Trophoblast cell (in vitro differentiated cells and primary cell): ENCODE measurements around the gene CHST15.
"Not testable (repeated sequence)": the region's sequence is repeated elsewhere in the genome, so short reads cannot be mapped to it uniquely, and the experiment has no call there.

Experiments
- DNase-seq, 2 donors: peaks; one replicate each; pipeline ENCODE4 v3.0.0-alpha.2; 2016
- H2AFZ ChIP-seq: 2 replicates; pipeline ENCODE4 v1.6.1; 2013; ENCODE audit warnings: low read length, moderate library complexity, mild to moderate bottlenecking; ENCODE audit not compliant: insufficient read depth, poor library complexity
- H2AK5ac ChIP-seq: 2 replicates; pipeline ENCODE4 v1.6.1; 2013; ENCODE audit warnings: mild to moderate bottlenecking, low read length
- H2BK120ac ChIP-seq: 2 replicates; pipeline ENCODE4 v1.6.1; 2013; ENCODE audit warnings: low read length, mild to moderate bottlenecking, moderate library complexity; ENCODE audit not compliant: insufficient read depth, poor library complexity
- H2BK12ac ChIP-seq: 2 replicates; pipeline ENCODE4 v1.6.1; 2013; ENCODE audit warnings: mild to moderate bottlenecking, low read length, moderate library complexity
- H2BK5ac ChIP-seq: 2 replicates; pipeline ENCODE4 v1.6.1; 2013; ENCODE audit warnings: low read length, low read depth, moderate library complexity, mild to moderate bottlenecking; ENCODE audit not compliant: poor library complexity
- H3K14ac ChIP-seq: 2 replicates; pipeline ENCODE4 v1.6.1; 2013; ENCODE audit warnings: mild to moderate bottlenecking, low read length
- H3K18ac ChIP-seq: 2 replicates; pipeline ENCODE4 v1.6.1; 2013; ENCODE audit warnings: mild to moderate bottlenecking, low read length
- H3K23ac ChIP-seq: 2 replicates; pipeline ENCODE4 v1.6.1; 2013; ENCODE audit warnings: low read length
- H3K27ac ChIP-seq: 2 replicates; pipeline ENCODE4 v1.5.1; 2013; ENCODE audit warnings: low read depth, mild to moderate bottlenecking, inconsistent platforms, low read length, moderate library complexity
- H3K27me3 ChIP-seq: 2 replicates; pipeline ENCODE4 v1.6.1; 2013; ENCODE audit warnings: inconsistent platforms, mild to moderate bottlenecking, low read length, moderate library complexity; ENCODE audit not compliant: insufficient read depth
- H3K36me3 ChIP-seq, 2 experiments: 1 replicate in 1 of 2; 2 replicates in 1 of 2; pipeline ENCODE4 v1.6.1; 2013; ENCODE audit warnings: low read length in 2 of 2, mild to moderate bottlenecking in 2 of 2, moderate library complexity in 1 of 2; ENCODE audit not compliant: insufficient read depth in 2 of 2, control insufficient read depth in 1 of 2
- H3K4ac ChIP-seq: 2 replicates; pipeline ENCODE4 v1.6.1; 2013; ENCODE audit warnings: low read depth, mild to moderate bottlenecking, low read length, moderate library complexity
- H3K4me1 ChIP-seq, 2 experiments: 1 replicate in 1 of 2; 2 replicates in 1 of 2; pipeline ENCODE4 v1.6.1; 2013; ENCODE audit warnings: low read length in 2 of 2, mild to moderate bottlenecking in 2 of 2, moderate library complexity in 1 of 2; ENCODE audit not compliant: insufficient read depth in 2 of 2, control insufficient read depth in 1 of 2
- H3K4me2 ChIP-seq: 2 replicates; pipeline ENCODE4 v1.6.1; 2013; ENCODE audit warnings: inconsistent platforms, mild to moderate bottlenecking, low read length, moderate library complexity
- H3K4me3 ChIP-seq: 2 replicates; pipeline ENCODE4 v1.5.1; 2013; ENCODE audit warnings: mild to moderate bottlenecking, low read depth, low read length, inconsistent platforms
- H3K79me1 ChIP-seq: one replicate; pipeline ENCODE4 v1.6.1; 2013; ENCODE audit warnings: low read length
- H3K79me2 ChIP-seq: 2 replicates; pipeline ENCODE4 v1.6.1; 2013; ENCODE audit warnings: low read length, mild to moderate bottlenecking; ENCODE audit not compliant: control insufficient read depth, insufficient read depth, poor library complexity
- H3K9ac ChIP-seq: 2 replicates; pipeline ENCODE4 v1.6.1; 2013; ENCODE audit warnings: mild to moderate bottlenecking, low read length
- H3K9me3 ChIP-seq: 2 replicates; pipeline ENCODE4 v1.6.1; 2013; ENCODE audit warnings: low read depth, mild to moderate bottlenecking, control low read depth, inconsistent platforms, low read length; ENCODE audit not compliant: insufficient read depth
- H4K12ac ChIP-seq: 2 replicates; pipeline ENCODE4 v1.6.1; 2013; ENCODE audit warnings: low read depth, mild to moderate bottlenecking, low read length, moderate library complexity
- H4K8ac ChIP-seq: 2 replicates; pipeline ENCODE4 v1.6.1; 2013; ENCODE audit warnings: low read depth, mild to moderate bottlenecking, low read length, moderate library complexity
- H4K91ac ChIP-seq: one replicate; pipeline ENCODE4 v1.6.1; 2013; ENCODE audit warnings: low read depth, mild to moderate bottlenecking, low read length, moderate library complexity
- WGBS: extraction: QIAGEN DNeasy Blood & Tissue Kit; methylation state at CpG from one replicate; pipeline ENCODE4 v1.1.7; 2013; ENCODE audit warnings: missing lambda C conversion rate; ENCODE audit not compliant: insufficient read length, insufficient coverage; ENCODE audit errors: extremely low coverage; 5-methylcytosine and 5-hydroxymethylcytosine counted together

Gene CHST15

GRCh38 chr10:124095096-124095495, 1.7 kb upstream of the CHST15 start:
- Histone ChIP-seq H4K12ac (no peak overlapping the region), H3K36me3 (no peaks in the 10 kb centered on the region), H3K79me1 (peaks cover 9% of the 10 kb centered on the region), H3K27me3 (peaks cover 11% of the 10 kb centered on the region), H3K4me2 (no peak overlapping the region), H3K9ac (no peak overlapping the region), H2AFZ (no peak overlapping the region), H3K9me3 (no peaks in the 10 kb centered on the region), H3K4me3 (no peak overlapping the region), H2BK120ac (no peak overlapping the region), H3K4ac (no peak overlapping the region), H3K27ac (no peak overlapping the region), H2BK12ac (no peak overlapping the region), H3K18ac (no peak overlapping the region), H2BK5ac (no peak overlapping the region), H3K14ac (no peak overlapping the region), H3K4me1 (peaks cover 12% of the 10 kb centered on the region in 2 experiments), H4K91ac (no peak overlapping the region), H3K23ac (no peak overlapping the region), H3K79me2 (peaks cover 3% of the 10 kb centered on the region), H2AK5ac (no peak overlapping the region), H4K8ac (no peak overlapping the region)
- DNase-seq = no peak
- WGBS = no CpG with 5 or more reads among the region's 6 CpGs

- no peak for DNase-seq
- no CpG with 5 or more reads among the region's 11 CpGs for WGBS
These were observed 1.0 kb upstream of the CHST15 start for GRCh38 chr10:124094419-124094785.

GRCh38 chr10:124093774-124094418, 498 bp upstream of the CHST15 start:
- H3K9ac ChIP-seq, H3K36me3 ChIP-seq: not testable (repeated sequence)

More at GRCh38 chr10:124094419-124094785, 1.0 kb upstream of the CHST15 start:
- no peak overlapping the region for H4K12ac ChIP-seq
- no peak overlapping the region for H2BK120ac ChIP-seq
- H2BK12ac ChIP-seq = no peak overlapping the region
- peak overlapping the region; percentile 94 for H3K4me2 ChIP-seq
- H3K79me2 ChIP-seq = peaks cover 3% of the 10 kb centered on the region
- no peak overlapping the region for H3K9ac ChIP-seq
- H3K4me1 ChIP-seq = peaks cover 12% of the 10 kb centered on the region in 2 experiments
- H3K18ac ChIP-seq = no peak overlapping the region
- H3K27me3 ChIP-seq = peaks cover 11% of the 10 kb centered on the region
- no peak overlapping the region for H4K8ac ChIP-seq
- no peak overlapping the region for H2AK5ac ChIP-seq
- no peak overlapping the region for H3K4me3 ChIP-seq
- peaks cover 9% of the 10 kb centered on the region for H3K79me1 ChIP-seq
- H3K23ac ChIP-seq = no peak overlapping the region
- no peak overlapping the region for H3K14ac ChIP-seq
- H2AFZ ChIP-seq = no peak overlapping the region
- H3K9me3 ChIP-seq = no peaks in the 10 kb centered on the region
- no peak overlapping the region for H4K91ac ChIP-seq
- no peak overlapping the region for H3K4ac ChIP-seq
- H3K27ac ChIP-seq = no peak overlapping the region
- H2BK5ac ChIP-seq = no peak overlapping the region
- no peaks in the 10 kb centered on the region for H3K36me3 ChIP-seq

GRCh38 chr10:124092250-124092859, 1.0 kb downstream of the CHST15 start:
- no peak overlapping the region for H2BK12ac ChIP-seq

More at GRCh38 chr10:124093774-124094418, 498 bp upstream of the CHST15 start:
- not testable (repeated sequence) for H2BK120ac ChIP-seq, H3K14ac ChIP-seq, H4K8ac ChIP-seq, H2BK5ac ChIP-seq, H3K9me3 ChIP-seq, H4K91ac ChIP-seq, H2BK12ac ChIP-seq, H3K79me2 ChIP-seq, H3K23ac ChIP-seq, H3K18ac ChIP-seq, H3K27ac ChIP-seq, H3K79me1 ChIP-seq, H3K4ac ChIP-seq, H2AK5ac ChIP-seq, H2AFZ ChIP-seq, H4K12ac ChIP-seq
- no CpG with 5 or more reads among the region's 39 CpGs for WGBS
- DNase-seq = peak in 1 of 2 donors; percentile 16
- H3K4me1 ChIP-seq = peaks cover 12% of the 10 kb centered on the region in 2 experiments
- H3K4me2 ChIP-seq = peak overlapping the region; percentile 94
- peaks cover 11% of the 10 kb centered on the region for H3K27me3 ChIP-seq
- H3K4me3 ChIP-seq = peak overlapping the region; percentile 76

More at GRCh38 chr10:124092250-124092859, 1.0 kb downstream of the CHST15 start:
- H3K79me1 ChIP-seq = peaks cover 9% of the 10 kb centered on the region
- peak overlapping the region; percentile 67 for H2AFZ ChIP-seq
- peaks cover 11% of the 10 kb centered on the region for H3K27me3 ChIP-seq
- no peak overlapping the region for H3K27ac ChIP-seq
- DNase-seq = peak in 1 of 2 donors; percentile 32
- H2BK5ac ChIP-seq = no peak overlapping the region
- H3K18ac ChIP-seq = peak overlapping the region; percentile 12
- peak overlapping the region; percentile 94 for H3K4me2 ChIP-seq
- H3K79me2 ChIP-seq = peaks cover 3% of the 10 kb centered on the region
- no peak overlapping the region for H2AK5ac ChIP-seq
- no peaks in the 10 kb centered on the region for H3K9me3 ChIP-seq
- H3K36me3 ChIP-seq = no peaks in the 10 kb centered on the region
- H3K4me3 ChIP-seq = peak overlapping the region; percentile 76
- peak overlapping the region; percentile 43 for H3K4ac ChIP-seq
- WGBS = no CpG with 5 or more reads among the region's 70 CpGs
- H3K23ac ChIP-seq = no peak overlapping the region
- no peak overlapping the region for H4K12ac ChIP-seq
- H3K4me1 ChIP-seq = peaks cover 12% of the 10 kb centered on the region in 2 experiments
- no peak overlapping the region for H2BK120ac ChIP-seq
- peak overlapping the region; percentile 2 for H3K14ac ChIP-seq
- H4K91ac ChIP-seq = no peak overlapping the region
- H3K9ac ChIP-seq = peak overlapping the region; percentile 21
- H4K8ac ChIP-seq = no peak overlapping the region
